Measurements from ENCODE around the gene PDLIM4.

DNA sequence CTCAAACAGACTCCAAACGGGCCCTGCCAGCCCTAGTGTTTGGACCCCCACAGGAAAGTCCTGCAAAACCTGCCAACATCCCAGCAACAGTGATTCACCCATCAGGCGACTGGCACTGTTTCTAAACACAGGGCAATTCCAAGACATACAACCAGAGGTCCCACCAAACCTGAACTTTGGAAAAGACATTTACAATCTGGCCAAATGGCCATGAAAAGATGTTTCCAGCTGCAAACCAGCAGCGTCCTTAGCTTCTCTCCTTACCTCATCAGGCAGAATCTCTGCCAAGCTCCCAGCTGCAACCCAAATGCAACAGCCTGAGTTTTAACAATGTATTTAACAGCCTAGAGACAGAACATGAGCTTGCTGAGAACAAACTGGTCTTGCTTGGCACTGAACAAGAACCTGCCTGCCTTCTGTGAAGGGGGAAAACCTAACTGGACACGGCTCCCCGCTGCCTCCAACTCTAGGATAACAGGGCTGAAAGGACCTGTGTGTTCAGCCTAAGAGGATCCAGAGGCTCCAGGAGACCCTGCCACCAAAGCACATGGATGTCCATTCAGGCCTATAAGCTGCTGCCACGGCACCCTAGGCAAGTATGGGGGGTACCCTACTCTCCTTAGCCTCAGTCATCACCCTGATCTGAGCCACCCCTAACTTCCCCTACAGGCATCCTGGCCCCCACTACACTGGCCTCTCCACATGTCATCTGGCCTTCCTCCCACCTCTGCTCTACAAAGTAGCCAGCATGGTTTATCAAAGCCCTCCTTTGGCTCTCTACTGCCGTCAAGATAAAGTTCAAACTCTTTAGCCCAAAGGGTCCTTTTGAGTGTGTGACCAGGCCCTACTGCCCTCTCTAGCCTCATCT is 35.5 kb upstream of the PDLIM4 start:
- TF ChIP-seq, protein P1, sequence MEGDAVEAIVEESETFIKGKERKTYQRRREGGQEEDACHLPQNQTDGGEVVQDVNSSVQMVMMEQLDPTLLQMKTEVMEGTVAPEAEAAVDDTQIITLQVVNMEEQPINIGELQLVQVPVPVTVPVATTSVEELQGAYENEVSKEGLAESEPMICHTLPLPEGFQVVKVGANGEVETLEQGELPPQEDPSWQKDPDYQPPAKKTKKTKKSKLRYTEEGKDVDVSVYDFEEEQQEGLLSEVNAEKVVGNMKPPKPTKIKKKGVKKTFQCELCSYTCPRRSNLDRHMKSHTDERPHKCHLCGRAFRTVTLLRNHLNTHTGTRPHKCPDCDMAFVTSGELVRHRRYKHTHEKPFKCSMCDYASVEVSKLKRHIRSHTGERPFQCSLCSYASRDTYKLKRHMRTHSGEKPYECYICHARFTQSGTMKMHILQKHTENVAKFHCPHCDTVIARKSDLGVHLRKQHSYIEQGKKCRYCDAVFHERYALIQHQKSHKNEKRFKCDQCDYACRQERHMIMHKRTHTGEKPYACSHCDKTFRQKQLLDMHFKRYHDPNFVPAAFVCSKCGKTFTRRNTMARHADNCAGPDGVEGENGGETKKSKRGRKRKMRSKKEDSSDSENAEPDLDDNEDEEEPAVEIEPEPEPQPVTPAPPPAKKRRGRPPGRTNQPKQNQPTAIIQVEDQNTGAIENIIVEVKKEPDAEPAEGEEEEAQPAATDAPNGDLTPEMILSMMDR (IDR thresholded peaks at IDR 0.05; ENCODE audit: insufficient read depth, low read length), result no peak
- TF ChIP-seq POLR2AphosphoS5 (IDR thresholded peaks at IDR 0.05; ENCODE audit: low read depth), result no peak
- TF ChIP-seq, protein P2, sequence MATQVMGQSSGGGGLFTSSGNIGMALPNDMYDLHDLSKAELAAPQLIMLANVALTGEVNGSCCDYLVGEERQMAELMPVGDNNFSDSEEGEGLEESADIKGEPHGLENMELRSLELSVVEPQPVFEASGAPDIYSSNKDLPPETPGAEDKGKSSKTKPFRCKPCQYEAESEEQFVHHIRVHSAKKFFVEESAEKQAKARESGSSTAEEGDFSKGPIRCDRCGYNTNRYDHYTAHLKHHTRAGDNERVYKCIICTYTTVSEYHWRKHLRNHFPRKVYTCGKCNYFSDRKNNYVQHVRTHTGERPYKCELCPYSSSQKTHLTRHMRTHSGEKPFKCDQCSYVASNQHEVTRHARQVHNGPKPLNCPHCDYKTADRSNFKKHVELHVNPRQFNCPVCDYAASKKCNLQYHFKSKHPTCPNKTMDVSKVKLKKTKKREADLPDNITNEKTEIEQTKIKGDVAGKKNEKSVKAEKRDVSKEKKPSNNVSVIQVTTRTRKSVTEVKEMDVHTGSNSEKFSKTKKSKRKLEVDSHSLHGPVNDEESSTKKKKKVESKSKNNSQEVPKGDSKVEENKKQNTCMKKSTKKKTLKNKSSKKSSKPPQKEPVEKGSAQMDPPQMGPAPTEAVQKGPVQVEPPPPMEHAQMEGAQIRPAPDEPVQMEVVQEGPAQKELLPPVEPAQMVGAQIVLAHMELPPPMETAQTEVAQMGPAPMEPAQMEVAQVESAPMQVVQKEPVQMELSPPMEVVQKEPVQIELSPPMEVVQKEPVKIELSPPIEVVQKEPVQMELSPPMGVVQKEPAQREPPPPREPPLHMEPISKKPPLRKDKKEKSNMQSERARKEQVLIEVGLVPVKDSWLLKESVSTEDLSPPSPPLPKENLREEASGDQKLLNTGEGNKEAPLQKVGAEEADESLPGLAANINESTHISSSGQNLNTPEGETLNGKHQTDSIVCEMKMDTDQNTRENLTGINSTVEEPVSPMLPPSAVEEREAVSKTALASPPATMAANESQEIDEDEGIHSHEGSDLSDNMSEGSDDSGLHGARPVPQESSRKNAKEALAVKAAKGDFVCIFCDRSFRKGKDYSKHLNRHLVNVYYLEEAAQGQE (IDR thresholded peaks at IDR 0.05; ENCODE audit: insufficient replicate concordance, low read depth), result no peak
